HepG2 (cell line): ENCODE data around the gene ESPN. TPM values are rescaled to one million over a fixed set of nuclear protein-coding genes. Genes with fewer than 3 reads are reported as not detected.

Experiments
- AKAP8 ChIP-seq: sonication (generic); formaldehyde crosslinking; IDR thresholded peaks from 2 replicates; pipeline ENCODE4 v1.5.1; 2020; ENCODE audit warnings: mild to moderate bottlenecking, missing genetic modification reagents
- ATM ChIP-seq: fragments of 450-650 bp; IDR thresholded peaks from 2 replicates; pipeline ENCODE4 v1.7.1; 2017; ENCODE audit warnings: mild to moderate bottlenecking, borderline replicate concordance
- HDAC1 ChIP-seq: sonication (generic); formaldehyde crosslinking; IDR thresholded peaks from 2 replicates; pipeline ENCODE4 v1.5.1; 2020; ENCODE audit warnings: mild to moderate bottlenecking, missing genetic modification reagents
- HDAC6 ChIP-seq: fragments of 200-600 bp; sonication (generic); IDR thresholded peaks from 2 replicates; pipeline ENCODE4 v1.7.0; 2017; ENCODE audit warnings: mild to moderate bottlenecking, antibody characterized with exemption, low read length, low read depth
- HMG20A ChIP-seq: IDR thresholded peaks from 2 replicates; pipeline ENCODE4 v1.6.1; 2016; ENCODE audit warnings: borderline replicate concordance
- HMGA1 ChIP-seq: sonication (generic); formaldehyde crosslinking; conservative IDR thresholded peaks from 2 replicates; pipeline ENCODE4 v1.4.0; 2020; ENCODE audit warnings: missing genetic modification reagents
- MAX ChIP-seq: IDR thresholded peaks from 2 replicates; pipeline ENCODE4 v1.6.1; 2012; ENCODE audit warnings: inconsistent platforms
- MXD3 ChIP-seq: IDR thresholded peaks from 2 replicates; pipeline ENCODE4 v1.6.1; 2016; ENCODE audit warnings: mild to moderate bottlenecking, missing biosample characterization, missing genetic modification reagents
- NONO ChIP-seq, 2 experiments: fragments of 450-650 bp in 1 of 2; sonication (generic) in 1 of 2; formaldehyde crosslinking in 1 of 2; IDR thresholded peaks in 1 of 2; conservative IDR thresholded peaks in 1 of 2; 2 replicates each; pipeline versions ENCODE4 v1.6.1 to v1.8.0; 2017 to 2022; ENCODE audit warnings: mild to moderate bottlenecking in 1 of 2, missing genetic modification reagents in 1 of 2, moderate library complexity in 1 of 2
- POLR2A ChIP-seq, 2 experiments: IDR thresholded peaks; 2 replicates each; pipeline ENCODE4 v1.6.1; 2011; ENCODE audit warnings: low read depth in 2 of 2, low read length in 2 of 2, mild to moderate bottlenecking in 1 of 2, moderate library complexity in 1 of 2; ENCODE audit not compliant: insufficient read depth in 1 of 2
- REST ChIP-seq, 2 experiments: IDR thresholded peaks; 2 replicates each; pipeline ENCODE4 v1.6.1; 2011 to 2012; ENCODE audit warnings: low read length in 2 of 2, borderline replicate concordance in 1 of 2, low read depth in 1 of 2, mild to moderate bottlenecking in 1 of 2, moderate library complexity in 1 of 2
- SIN3A ChIP-seq: IDR thresholded peaks from 2 replicates; pipeline ENCODE4 v1.6.1; 2011; ENCODE audit warnings: low read depth, mild to moderate bottlenecking, control low read depth, low read length, borderline replicate concordance
- SIX4 ChIP-seq: sonication (generic); formaldehyde crosslinking; IDR thresholded peaks from 2 replicates; pipeline ENCODE4 v1.4.0; 2020; ENCODE audit warnings: missing genetic modification reagents
- YY1 ChIP-seq: IDR thresholded peaks from 2 replicates; pipeline ENCODE4 v1.6.1; 2011; ENCODE audit warnings: low read length, low read depth, moderate library complexity, mild to moderate bottlenecking; ENCODE audit not compliant: insufficient read depth, insufficient replicate concordance
- ZBTB49 ChIP-seq: sonication (generic); formaldehyde crosslinking; IDR thresholded peaks from 2 replicates; pipeline ENCODE4 v1.4.0; 2020; ENCODE audit warnings: missing genetic modification reagents, borderline replicate concordance
- ZNF281 ChIP-seq: sonication (generic); formaldehyde crosslinking; IDR thresholded peaks from 2 replicates; pipeline ENCODE4 v1.4.0; 2020; ENCODE audit warnings: missing genetic modification reagents, borderline replicate concordance
- ZNF558 ChIP-seq: sonication (generic); formaldehyde crosslinking; IDR thresholded peaks from 2 replicates; pipeline ENCODE4 v1.9.0; 2022; ENCODE audit warnings: mild to moderate bottlenecking, missing genetic modification reagents, borderline replicate concordance
- ZNF660 ChIP-seq: sonication (generic); formaldehyde crosslinking; IDR thresholded peaks from 2 replicates; pipeline ENCODE4 v1.5.1; 2020; ENCODE audit warnings: mild to moderate bottlenecking, low read depth, missing genetic modification reagents, borderline replicate concordance
- ZNF709 ChIP-seq: sonication (generic); formaldehyde crosslinking; IDR thresholded peaks from 2 replicates; pipeline ENCODE4 v1.5.0; 2020; ENCODE audit warnings: mild to moderate bottlenecking, missing genetic modification reagents
- ZNF773 ChIP-seq: sonication (generic); formaldehyde crosslinking; IDR thresholded peaks from 2 replicates; pipeline ENCODE4 v1.4.0; 2020; ENCODE audit warnings: missing genetic modification reagents, borderline replicate concordance
- polyA plus RNA-seq, 8 experiments: library from polyadenylated mRNA; depleted of rRNA in 3 of 8; stranded (reverse) in 7 of 8; unstranded in 1 of 8; fragments of >200 nt; fragmentation: Illumina TruSeq in 4 of 8; extraction: Trizol in 4 of 8; gene quantifications; 2 replicates each; pipeline versions ENCODE4 v1.2.1 to v1.2.3, GENCODE V29; 2011 to 2016; ENCODE audit warnings: low read depth in 4 of 8, missing spikeins in 1 of 8, mixed read lengths in 1 of 8; ENCODE audit not compliant: insufficient read depth in 1 of 8
- total RNA-seq, 5 experiments: library from RNA; depleted of rRNA; stranded (reverse); fragments of >200 nt; fragmentation: Illumina TruSeq; extraction: Trizol; gene quantifications; 2 replicates each; pipeline ENCODE4 v1.2.3, GENCODE V29; 2016; ENCODE audit warnings: low read depth in 1 of 5

Gene ESPN
- total and polyA plus RNA-seq, 2 of the 13 experiments (the other 11 are each of a cell fraction or from before 2014, with no cell fraction given), result 48.6 to 54.2 TPM

GRCh38 chr1:6392809-6393399 is 31.7 kb upstream of the ESPN start (continued):
- TF ChIP-seq ZNF281 (CRISPR knock-in tag), result no peak
- peak; percentile 24; the same call in 1 of the 2 replicates for TF ChIP-seq HDAC1 (CRISPR knock-in tag)
- no peak for TF ChIP-seq ZNF660
- no peak for TF ChIP-seq ZNF709 (CRISPR knock-in tag)
- TF ChIP-seq HDAC6, result no peak
- TF ChIP-seq HMGA1 (CRISPR knock-in tag), result no peak
- no peak for TF ChIP-seq ATM
- TF ChIP-seq ZNF558, result peak; percentile 71; the same call in 1 of the 2 replicates
- TF ChIP-seq SIN3A, result peak; percentile 70; the same call in 1 of the 2 replicates
- no peak for TF ChIP-seq ZBTB49 (CRISPR knock-in tag)
- 0 out of 2 replicates have a peak, but pooled peaks have one; percentile 10 for TF ChIP-seq MXD3 (CRISPR knock-in tag)
- no peak for TF ChIP-seq YY1
- TF ChIP-seq POLR2A (IDR thresholded peaks at IDR 0.05; ENCODE audit: insufficient read depth in 1 of 2, low read depth in 2 of 2, low read length in 2 of 2), result peak in 1 of 2 experiments; percentile 66; a peak in 2 of 4 replicates
- no peak for TF ChIP-seq ZNF773 (CRISPR knock-in tag)
- no peak for TF ChIP-seq HMG20A (CRISPR knock-in tag)
- TF ChIP-seq NONO (IDR thresholded peaks at IDR 0.05), result no peak
- TF ChIP-seq NONO (CRISPR knock-in tag; conservative IDR thresholded peaks at IDR 0.05), result no peak
- TF ChIP-seq SIX4 (CRISPR knock-in tag), result no peak
- no peak for TF ChIP-seq AKAP8 (CRISPR knock-in tag)
- TF ChIP-seq MAX, result peak; percentile 25; the same call in 1 of the 2 replicates
- TF ChIP-seq REST (IDR thresholded peaks at IDR 0.05; ENCODE audit: borderline replicate concordance in 1 of 2, low read depth in 1 of 2, low read length in 2 of 2), result no peak
